HCT116 (cell line): ENCODE data around the gene ALK. TPM values are rescaled to one million over a fixed set of nuclear protein-coding genes. Genes with fewer than 3 reads are reported as not detected.

ENCODE experiments used
- ATAC-seq: fragments of 200-7000 bp; cut with Tn5 transposase; 2 replicates; pipeline ENCODE4 v1.9.1; 2020; ENCODE audit warnings: mild to moderate bottlenecking, moderate library complexity
- BruUV-seq: library from RNA; stranded (reverse); fragments of 400-500 nt; replicated peaks from 2 replicates; lab custom pipeline; 2021; lab: Mats Ljungman, UMichigan
- CTCF ChIA-PET: fragments of 300-600 bp; sonication (Branson Sonifier 250); formaldehyde crosslinking; loops from one replicate; lab custom pipeline; 2021; ENCODE audit warnings: antibody characterized with exemption; lab: Charles Lee
- POLR2A ChIA-PET: fragments of 300-600, 350-600 bp; sonication (Branson Sonifier 250); formaldehyde crosslinking; loops from one replicate; lab custom pipeline; 2021; ENCODE audit warnings: antibody characterized with exemption; lab: Charles Lee
- RAD21 ChIA-PET, 2 experiments: fragments of 300-600 bp; sonication (Branson Sonifier 250); formaldehyde crosslinking; loops; one replicate each; lab custom pipeline; 2023; ENCODE audit warnings: low total read pairs in 2 of 2; ENCODE audit not compliant: uncharacterized antibody in 2 of 2, unreplicated experiment in 2 of 2, low non-redundant PET in 1 of 2; lab: Charles Lee
- DNase-seq: peaks from one replicate; pipeline ENCODE4 v3.0.0-alpha.2; 2010; ENCODE audit warnings: low read depth, low spot score
- H2AFZ ChIP-seq: fragments of 200-600 bp; shearing (Covaris generic), sonication (generic); 2 replicates; pipeline ENCODE4 v1.6.1; 2017; ENCODE audit warnings: low read depth, mixed run types, mixed read lengths, antibody characterized with exemption, low read length; ENCODE audit not compliant: poor library complexity, severe bottlenecking
- H3K27ac ChIP-seq: 2 replicates; pipeline ENCODE4 v1.5.1; 2012; ENCODE audit warnings: low read depth, low read length
- H3K27me3 ChIP-seq: fragments of 200-600 bp; sonication (generic); 2 replicates; pipeline ENCODE4 v1.6.1; 2016; ENCODE audit warnings: mixed run types, low read length, mixed read lengths; ENCODE audit not compliant: insufficient read depth
- H3K36me3 ChIP-seq, 2 experiments: fragments of 200-500 bp in 1 of 2; fragments of 200-600 bp in 1 of 2; sonication (Bioruptor generic) in 1 of 2; sonication (generic) in 1 of 2; 2 replicates each; pipeline versions ENCODE4 v1.5.1 to v1.6.1; 2014 to 2016; ENCODE audit warnings: low read length in 2 of 2, inconsistent platforms in 1 of 2, mixed read lengths in 1 of 2, mixed run types in 1 of 2; ENCODE audit not compliant: insufficient read depth in 2 of 2, control insufficient read depth in 1 of 2
- H3K4me1 ChIP-seq, 2 experiments: fragments of 200-600 bp in 1 of 2; sonication (generic) in 1 of 2; 2 replicates each; pipeline versions ENCODE4 v1.5.1 to v1.6.1; 2012 to 2017; ENCODE audit warnings: low read length in 2 of 2, inconsistent platforms in 1 of 2, mild to moderate bottlenecking in 1 of 2, mixed read lengths in 1 of 2, mixed run types in 1 of 2, moderate library complexity in 1 of 2; ENCODE audit not compliant: insufficient read depth in 2 of 2, control insufficient read depth in 1 of 2
- H3K4me2 ChIP-seq: fragments of 200-600 bp; sonication (generic); 2 replicates; pipeline ENCODE4 v1.6.1; 2017; ENCODE audit warnings: mixed run types, low read length, mixed read lengths
- H3K4me3 ChIP-seq, 2 experiments: fragments of 200-600 bp in 1 of 2; sonication (generic) in 1 of 2; replicated peaks in 1 of 2; 2 replicates each; pipeline ENCODE4 v1.5.1; 2011 to 2016; ENCODE audit warnings: low read length in 2 of 2, control low read depth in 1 of 2, low read depth in 1 of 2, mild to moderate bottlenecking in 1 of 2, mixed read lengths in 1 of 2, mixed run types in 1 of 2
- H3K79me2 ChIP-seq: fragments of 200-600 bp; sonication (generic); 2 replicates; pipeline ENCODE4 v1.6.1; 2017; ENCODE audit warnings: mild to moderate bottlenecking, mixed run types, low read length, moderate library complexity, mixed read lengths; ENCODE audit not compliant: insufficient read depth
- H3K9ac ChIP-seq: fragments of 200-600 bp; sonication (generic); 2 replicates; pipeline ENCODE4 v1.6.1; 2016; ENCODE audit warnings: low read length, mixed read lengths
- H3K9me2 ChIP-seq: fragments of 200-600 bp; sonication (generic), shearing (Covaris generic); 2 replicates; pipeline ENCODE4 v1.6.1; 2017; ENCODE audit warnings: mixed run types, mild to moderate bottlenecking, moderate library complexity; ENCODE audit not compliant: insufficient read depth
- H3K9me3 ChIP-seq, 2 experiments: fragments of 200-500 bp in 1 of 2; fragments of 200-600 bp in 1 of 2; sonication (Bioruptor generic) in 1 of 2; sonication (generic) in 1 of 2; 2 replicates each; pipeline ENCODE4 v1.6.1; 2014 to 2017; ENCODE audit warnings: low read length in 2 of 2, mixed read lengths in 2 of 2, inconsistent platforms in 1 of 2, low read depth in 1 of 2, mild to moderate bottlenecking in 1 of 2, mixed run types in 1 of 2, moderate library complexity in 1 of 2; ENCODE audit not compliant: control insufficient read depth in 1 of 2, insufficient read depth in 1 of 2
- H4K20me1 ChIP-seq: fragments of 200-600 bp; sonication (generic), shearing (Covaris generic); 2 replicates; pipeline ENCODE4 v1.6.1; 2017; ENCODE audit warnings: mixed run types, mild to moderate bottlenecking, moderate library complexity; ENCODE audit not compliant: insufficient read depth
- ATF3 ChIP-seq: IDR thresholded peaks from 2 replicates; pipeline ENCODE4 v1.6.1; 2012
- CBX3 ChIP-seq: IDR thresholded peaks from 2 replicates; pipeline ENCODE4 v1.6.1; 2012; ENCODE audit warnings: low read depth
- CEBPB ChIP-seq: IDR thresholded peaks from 2 replicates; pipeline ENCODE4 v1.6.1; 2012; ENCODE audit warnings: low read depth
- CTCF ChIP-seq, 3 experiments: fragments of 200-600 bp in 1 of 3; sonication (generic) in 1 of 3; IDR thresholded peaks in 2 of 3; conservative IDR thresholded peaks in 1 of 3; 2 replicates each; pipeline ENCODE4 v1.5.1; 2012 to 2017; ENCODE audit warnings: low read depth in 2 of 3, low read length in 2 of 3, antibody characterized with exemption in 1 of 3, borderline replicate concordance in 1 of 3, control low read depth in 1 of 3, mild to moderate bottlenecking in 1 of 3, mixed read lengths in 1 of 3, mixed run types in 1 of 3, moderate library complexity in 1 of 3; ENCODE audit not compliant: insufficient read depth in 1 of 3
- ELF1 ChIP-seq: IDR thresholded peaks from 2 replicates; pipeline ENCODE4 v1.6.1; 2012; ENCODE audit warnings: low read depth, borderline replicate concordance
- EZH2 ChIP-seq: fragments of 200-600 bp; sonication (generic); IDR thresholded peaks from 2 replicates; pipeline ENCODE4 v1.6.1; 2017; ENCODE audit warnings: antibody characterized with exemption, mixed run types
- JUND ChIP-seq: IDR thresholded peaks from 2 replicates; pipeline ENCODE4 v1.6.1; 2012
- RAD21 ChIP-seq: IDR thresholded peaks from 2 replicates; pipeline ENCODE4 v1.6.1; 2012; ENCODE audit warnings: low read depth, mild to moderate bottlenecking
- REST ChIP-seq: IDR thresholded peaks from 2 replicates; pipeline ENCODE4 v1.6.1; 2012; ENCODE audit warnings: low read depth
- SRF ChIP-seq: IDR thresholded peaks from 2 replicates; pipeline ENCODE4 v1.6.1; 2012; ENCODE audit warnings: low read depth
- YY1 ChIP-seq: IDR thresholded peaks from 2 replicates; pipeline ENCODE4 v1.6.1; 2011; ENCODE audit warnings: low read length, low read depth, moderate library complexity, mild to moderate bottlenecking; ENCODE audit not compliant: insufficient replicate concordance; ENCODE audit errors: extremely low read depth
- ZBTB33 ChIP-seq: IDR thresholded peaks from 2 replicates; pipeline ENCODE4 v1.6.1; 2011; ENCODE audit warnings: mild to moderate bottlenecking, low read length, moderate library complexity; ENCODE audit not compliant: insufficient replicate concordance; ENCODE audit errors: extremely low read depth
- ZFX ChIP-seq: fragments of 450-650 bp; IDR thresholded peaks from 2 replicates; pipeline ENCODE4 v1.6.1; 2017
- intact Hi-C: fragments of 100-400 bp; cut with micrococcal nuclease; formaldehyde crosslinking; loops from 2 replicates; pipeline ENCODE4 v1.10.0; 2022
- total RNA-seq: library from RNA; stranded (reverse); gene quantifications from one replicate; pipeline ENCODE4 v1.2.1, GENCODE V29; 2021; ENCODE audit not compliant: unreplicated experiment

The ALK gene
- total RNA-seq, 1 experiment from 2014 or later = not detected

GRCh38 chr2:29382486-29382885, 538.9 kb downstream of the ALK start (continued):
- TF ChIP-seq CTCF (IDR thresholded peaks at IDR 0.05 in 2 of 3, conservative IDR thresholded peaks at IDR 0.05 in 1 of 3; ENCODE audit: borderline replicate concordance in 1 of 3, insufficient read depth in 1 of 3, low read depth in 2 of 3, low read length in 2 of 3) (no peak), SRF (no peak), ELF1 (no peak), ZBTB33 (no peak), JUND (no peak)

GRCh38 chr2:29377788-29378187, 543.6 kb downstream of the ALK start:
- TF ChIP-seq JUND = no peak
- TF ChIP-seq REST = no peak
- TF ChIP-seq ATF3 = no peak
- no peak for TF ChIP-seq RAD21
- TF ChIP-seq YY1 = no peak
- TF ChIP-seq ZFX = no peak
- TF ChIP-seq CBX3 = no peak
- no peak for TF ChIP-seq CEBPB
- no peak for TF ChIP-seq EZH2

More at GRCh38 chr2:29377788-29378187, 543.6 kb downstream of the ALK start:
- Histone ChIP-seq H4K20me1 (no peaks in the 10 kb centered on the region), H3K9me2 (no peaks in the 10 kb centered on the region), H3K9ac (no peak overlapping the region), H3K9me3 (no peaks in the 10 kb centered on the region), H3K27ac (no peak overlapping the region), H3K36me3 (no peaks in the 10 kb centered on the region), H3K4me3 (no peak overlapping the region), H2AFZ (no peak overlapping the region), H3K79me2 (no peaks in the 10 kb centered on the region), H3K4me1 (no peaks in the 10 kb centered on the region), H3K27me3 (peaks cover 66% of the 10 kb centered on the region), H3K4me2 (no peak overlapping the region)
- intact Hi-C loops = no loop called here
- no TSS peak for BruUV-seq
- DNase-seq (no peak), ATAC-seq (no peak)
- CTCF ChIA-PET = no interaction called here
- RAD21 ChIA-PET = no interaction called here
- POLR2A ChIA-PET = no interaction called here
